NCI-H446 treated with DMSO at 0.1 percent for 48 hours (cell line): ENCODE data around the gene SLC17A3.

Experiments
- DNase-seq: peaks from one replicate; lab custom pipeline; 2025; lab: John Stamatoyannopoulos, UW

SLC17A3 gene, protein sequence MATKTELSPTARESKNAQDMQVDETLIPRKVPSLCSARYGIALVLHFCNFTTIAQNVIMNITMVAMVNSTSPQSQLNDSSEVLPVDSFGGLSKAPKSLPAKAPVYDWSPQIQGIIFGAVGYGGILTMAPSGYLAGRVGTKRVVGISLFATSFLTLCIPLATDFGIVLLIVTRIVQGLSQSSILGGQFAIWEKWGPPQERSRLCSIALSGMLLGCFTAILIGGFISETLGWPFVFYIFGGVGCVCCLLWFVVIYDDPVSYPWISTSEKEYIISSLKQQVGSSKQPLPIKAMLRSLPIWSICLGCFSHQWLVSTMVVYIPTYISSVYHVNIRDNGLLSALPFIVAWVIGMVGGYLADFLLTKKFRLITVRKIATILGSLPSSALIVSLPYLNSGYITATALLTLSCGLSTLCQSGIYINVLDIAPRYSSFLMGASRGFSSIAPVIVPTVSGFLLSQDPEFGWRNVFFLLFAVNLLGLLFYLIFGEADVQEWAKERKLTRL

DNA sequence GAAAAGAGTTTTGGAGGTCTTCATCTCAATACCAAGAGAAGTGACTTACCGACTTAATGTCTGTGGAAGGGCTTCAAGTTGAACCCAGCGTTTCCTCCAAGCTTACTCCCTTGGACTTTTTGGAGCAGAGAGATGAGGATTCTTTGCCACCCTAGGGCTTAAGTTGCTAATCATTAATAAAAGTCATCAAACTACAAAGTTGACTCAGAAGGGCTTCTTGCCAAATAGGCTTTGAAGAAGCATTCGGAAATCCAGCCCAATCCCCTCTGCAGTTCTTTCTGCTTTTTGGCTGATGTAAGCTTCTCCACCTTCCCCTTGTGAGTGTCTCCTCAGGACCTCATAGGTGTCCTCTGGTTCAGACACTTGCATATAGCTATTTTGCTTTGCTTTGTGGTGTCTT lies at the start of gene SLC17A3:
SLC17A3 (minus strand) TSS at position 126 of the 400 bp plus-strand sequence. CDS start 5,856 bp downstream, outside the sequence.
- no peak for DNase-seq

DNA sequence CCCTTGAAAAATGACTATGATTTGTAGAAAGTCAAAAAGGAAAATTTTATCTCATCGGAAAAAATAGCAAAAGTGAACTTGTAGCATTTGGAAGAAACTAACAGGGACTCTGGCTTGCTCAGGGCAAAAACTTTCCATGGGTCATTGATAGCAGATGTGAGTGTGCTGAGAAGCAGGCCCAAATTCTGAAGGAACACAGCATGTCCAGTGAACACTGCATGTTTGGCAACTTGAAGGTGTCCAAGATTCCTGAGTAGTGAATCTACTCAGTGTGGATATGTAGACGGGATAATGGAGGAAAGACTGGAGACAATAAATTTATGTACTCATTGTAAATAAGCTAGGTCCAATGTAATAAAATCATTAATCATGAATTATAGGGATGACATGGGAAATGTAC lies 48.3 kb upstream of the SLC17A3 start:
- DNase-seq: no peak

DNA sequence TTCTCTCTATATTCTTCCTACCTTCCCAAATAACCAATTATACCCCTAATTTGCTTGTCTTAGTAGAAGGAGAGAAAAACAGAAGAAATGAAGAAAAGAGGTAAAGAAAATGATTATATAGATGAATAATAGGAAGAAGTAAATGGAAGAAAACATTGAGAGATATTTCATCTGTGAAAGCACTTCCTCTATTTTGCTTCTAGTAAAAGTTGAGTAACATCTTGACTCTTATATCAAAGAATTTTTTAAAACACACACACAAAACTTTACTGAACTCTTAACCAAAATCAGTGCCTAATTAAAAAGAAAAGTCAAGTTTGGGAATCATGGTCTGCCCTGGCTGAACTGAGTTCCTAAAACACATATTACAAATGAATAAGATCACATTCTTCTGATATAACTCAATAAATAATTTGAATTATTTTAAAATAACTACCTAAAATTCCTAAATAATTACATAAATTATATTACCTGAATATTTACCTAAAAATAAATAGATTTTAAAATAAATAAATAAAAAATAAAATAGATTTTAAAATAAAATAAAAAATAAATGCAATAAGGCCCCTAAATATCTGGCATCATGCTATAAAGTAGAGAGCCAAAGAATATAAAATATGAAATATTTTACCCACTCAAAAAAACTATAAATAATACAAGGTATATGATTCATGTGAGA lies 47.6 kb upstream of the SLC17A3 start:
- DNase-seq: no peak

DNA sequence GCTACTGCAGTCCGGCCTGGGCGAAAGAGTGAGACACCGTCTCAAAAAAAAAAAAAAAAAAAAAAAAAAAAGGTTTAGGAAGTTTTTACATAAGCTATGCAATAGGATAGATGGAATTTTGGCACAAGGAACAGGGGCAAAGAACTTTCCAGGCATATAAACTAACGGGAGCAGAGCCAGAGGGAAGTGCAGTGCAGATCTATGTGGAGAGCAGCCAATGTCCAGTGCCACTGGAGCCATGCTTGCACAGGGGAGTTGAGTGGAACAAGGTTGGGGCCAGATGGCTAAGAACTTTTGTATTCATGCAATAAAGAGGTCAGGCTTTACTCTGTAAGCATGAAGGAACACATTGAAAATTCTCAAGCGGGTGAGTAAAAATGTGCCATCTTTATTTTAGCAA lies 45.6 kb upstream of the SLC17A3 start:
- DNase-seq: no peak

DNA sequence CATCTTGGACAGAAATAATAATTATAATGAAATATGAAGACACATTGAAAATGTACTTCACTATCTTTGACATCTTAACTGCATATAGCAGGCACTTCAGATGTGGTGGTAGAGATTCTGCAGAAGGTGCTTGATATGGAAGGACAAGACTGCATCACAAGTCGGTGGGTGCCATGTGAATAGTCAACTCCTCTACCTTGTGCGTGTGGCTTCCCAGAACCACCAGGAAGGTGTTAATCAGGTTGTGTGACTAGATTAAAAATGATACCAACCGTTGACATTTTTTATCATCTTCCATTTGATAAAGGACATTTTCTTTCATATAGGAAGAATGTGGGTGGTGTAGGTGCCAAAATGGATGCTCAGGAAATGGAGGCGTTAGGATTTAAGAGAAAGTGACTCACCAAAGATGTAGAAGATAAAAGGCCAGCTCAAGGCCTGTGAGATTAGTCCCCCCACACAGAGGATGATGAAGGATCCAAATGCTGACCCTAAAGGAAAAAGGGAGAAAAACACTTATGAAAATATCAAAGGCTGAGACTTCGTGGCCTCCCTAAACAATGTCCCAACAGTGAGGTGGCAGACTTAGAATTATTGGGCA lies 44.1 kb upstream of the SLC17A3 start:
- DNase-seq: no peak

DNA sequence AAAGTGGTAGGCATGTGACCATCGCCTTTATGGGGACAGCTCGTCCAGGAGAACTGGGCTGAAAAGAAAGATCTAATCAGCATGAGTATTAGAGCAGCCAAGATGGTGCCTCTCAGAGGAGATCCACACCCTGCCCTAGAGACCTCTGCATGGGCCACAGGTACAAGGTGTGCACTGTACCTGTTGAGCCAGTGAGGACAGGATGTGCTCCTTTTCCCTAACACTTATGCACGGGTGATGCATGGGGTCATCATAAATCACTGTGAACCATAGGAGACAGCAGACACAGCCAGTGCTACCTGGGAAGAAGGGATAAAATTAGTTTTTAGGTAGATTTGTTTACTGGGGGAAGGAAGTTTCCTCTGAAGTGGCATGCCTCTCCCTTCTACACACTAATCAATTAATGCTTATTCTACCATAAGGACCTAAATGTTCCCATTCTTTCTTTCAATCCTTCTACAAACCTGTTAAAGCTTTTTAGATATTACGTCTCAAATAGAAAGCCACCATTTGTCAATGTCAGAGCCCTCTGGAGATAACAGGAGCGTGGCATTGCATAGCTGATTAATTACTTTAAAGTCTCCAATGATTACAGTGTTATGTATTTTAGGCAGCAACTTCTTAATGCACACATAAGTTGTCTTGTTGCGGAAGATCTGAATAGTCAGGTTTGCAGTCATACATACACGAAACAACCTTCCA lies 42.9 kb upstream of the SLC17A3 start:
- no peak for DNase-seq

DNA sequence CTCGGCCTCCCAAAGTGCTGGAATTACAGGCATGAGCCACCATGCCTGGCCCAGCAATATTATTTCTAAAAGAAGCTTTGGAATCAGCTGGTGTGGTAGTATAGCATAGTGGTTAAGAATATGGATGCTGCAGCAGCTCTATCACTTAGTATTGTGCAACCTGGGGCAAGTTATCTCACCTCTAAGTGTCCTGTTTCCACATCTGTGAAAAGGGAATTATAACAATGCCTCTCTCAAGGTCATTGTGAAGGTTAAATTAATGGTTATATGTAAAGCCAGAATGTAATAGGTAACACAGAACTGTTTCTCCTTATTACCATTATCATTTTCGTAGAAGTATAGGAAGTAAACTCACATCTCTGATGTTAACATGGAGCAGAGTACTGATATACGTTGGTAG lies 42.3 kb upstream of the SLC17A3 start:
- no peak for DNase-seq

DNA sequence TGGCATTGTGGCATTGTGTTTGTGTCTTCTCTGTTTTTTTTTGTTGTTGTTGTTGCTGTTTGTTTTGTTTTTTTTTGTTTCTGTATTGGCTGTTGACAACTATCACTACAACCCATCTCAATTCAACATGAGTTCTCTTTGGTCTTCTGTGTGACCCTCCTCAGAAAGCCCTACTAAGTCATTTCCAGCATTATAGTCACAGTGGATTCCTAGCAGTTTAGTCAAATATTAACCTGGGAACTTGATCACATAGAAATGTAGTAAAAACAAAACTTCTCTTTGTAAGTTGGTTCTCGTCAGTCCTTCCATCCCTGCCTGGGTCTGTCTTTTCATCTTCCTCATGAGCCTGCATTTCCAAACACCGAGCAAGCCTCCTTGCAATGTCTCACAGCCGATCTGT lies 39.7 kb upstream of the SLC17A3 start:
- DNase-seq: no peak

DNA sequence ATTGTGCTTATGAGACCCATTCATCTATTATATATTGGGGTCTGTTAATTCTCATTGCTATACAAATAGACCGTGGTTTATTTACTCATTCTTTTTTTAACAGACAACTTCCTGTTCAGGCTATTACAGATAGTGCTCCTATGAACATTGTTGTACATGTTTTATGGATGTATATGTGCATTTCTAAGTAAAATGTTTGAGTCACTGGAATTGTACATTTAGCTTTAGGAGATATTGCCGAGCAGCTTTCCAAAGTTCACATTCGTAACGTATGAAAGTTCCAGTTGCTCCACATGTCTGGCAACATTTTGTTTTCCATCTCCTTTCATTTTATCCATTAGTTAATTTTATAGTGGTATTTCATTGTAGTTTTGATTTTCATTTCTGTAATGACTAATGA lies 37.3 kb upstream of the SLC17A3 start:
- no peak for DNase-seq

DNA sequence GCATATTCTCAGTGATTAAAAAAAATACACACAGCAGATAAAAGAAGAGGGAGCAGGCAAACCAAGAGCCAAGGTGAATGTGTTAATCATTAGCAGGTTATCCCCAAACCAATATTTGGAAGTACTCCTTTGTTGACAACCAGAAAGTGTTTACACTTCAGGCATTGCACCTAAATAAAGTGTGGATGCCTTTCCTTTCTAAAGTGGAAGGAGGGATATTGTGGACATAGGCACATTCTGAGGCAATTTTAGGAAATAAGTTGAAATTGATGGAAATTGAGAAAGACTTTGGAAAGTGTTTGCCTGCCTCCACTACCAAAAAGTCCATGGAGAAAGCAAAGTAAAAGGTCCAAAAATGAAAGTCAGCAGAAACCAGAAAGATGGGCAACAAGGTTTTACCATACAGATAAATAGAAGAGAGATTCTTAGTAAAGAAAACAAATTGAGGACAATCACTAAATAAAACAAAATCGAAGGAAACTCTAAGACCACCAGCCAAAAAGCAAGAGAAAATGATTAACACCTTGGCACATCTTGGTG lies 33.5 kb upstream of the SLC17A3 start:
- no peak for DNase-seq

DNA sequence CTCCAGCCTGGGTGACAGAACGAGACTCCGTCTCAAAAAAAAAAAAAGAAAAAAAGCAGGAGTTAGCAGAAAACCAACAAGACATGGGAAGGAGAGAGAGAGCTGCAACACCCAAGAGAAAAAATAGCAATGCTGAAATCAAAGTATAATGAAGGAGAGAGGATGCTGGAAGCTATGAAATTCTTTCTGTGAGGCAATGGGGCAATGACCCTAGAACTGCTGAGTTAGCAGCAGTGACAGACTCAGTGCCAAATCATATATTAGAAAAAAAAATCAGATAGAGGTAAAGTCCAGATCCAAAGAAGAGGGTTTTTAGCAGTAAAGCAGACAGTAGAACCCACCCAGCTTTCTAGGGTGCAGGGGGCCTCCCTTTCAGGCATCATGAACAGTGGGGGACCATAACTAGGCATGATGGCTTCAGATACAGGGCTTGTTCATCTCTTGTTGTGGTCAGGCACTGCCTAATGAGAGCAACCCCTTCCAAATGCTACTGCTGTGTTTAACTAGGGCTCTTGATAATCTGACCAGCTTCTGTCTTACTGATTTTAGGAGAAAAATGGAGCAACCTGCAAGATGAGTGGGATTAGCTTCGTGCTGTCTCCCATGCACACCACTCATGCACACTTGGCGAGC lies 29.5 kb upstream of the SLC17A3 start:
- no peak for DNase-seq

DNA sequence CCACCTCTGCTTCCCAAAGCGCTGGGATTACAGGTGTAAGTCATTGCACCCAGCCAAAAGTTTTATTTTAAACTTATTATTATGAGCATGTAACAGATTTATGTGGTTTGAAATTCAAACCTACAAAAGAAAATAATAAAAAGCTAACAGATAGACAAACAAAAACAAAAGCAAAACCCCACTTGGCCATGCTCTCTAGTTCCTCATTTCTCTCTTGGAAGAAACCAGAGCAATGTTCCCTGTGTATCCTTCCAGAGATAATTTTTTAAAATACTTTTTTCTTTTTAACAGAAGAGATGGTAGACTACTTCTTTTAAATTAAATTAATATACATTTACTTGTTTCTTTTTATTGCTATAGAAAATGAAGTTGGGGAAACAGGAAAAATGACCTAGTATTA lies 28.0 kb upstream of the SLC17A3 start:
- DNase-seq: no peak

DNA sequence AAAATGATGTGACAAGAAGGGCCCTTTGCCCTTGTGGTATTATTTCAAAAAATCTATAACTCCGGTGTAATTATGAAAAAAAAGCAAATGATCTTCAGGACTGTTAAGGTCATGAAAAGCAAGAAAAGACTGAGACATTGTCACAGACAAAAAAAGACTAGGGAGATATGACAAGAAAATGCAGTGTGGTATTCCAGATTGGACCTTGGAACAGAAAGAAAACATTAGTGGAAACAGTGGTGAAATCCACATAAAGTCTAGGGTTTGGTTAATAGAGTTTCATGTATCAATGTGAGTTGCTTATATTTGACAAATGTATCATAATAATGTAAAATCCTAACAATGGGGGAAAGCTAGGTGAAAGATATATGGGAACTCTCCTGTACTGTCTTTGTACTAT lies 26.8 kb upstream of the SLC17A3 start:
- DNase-seq: no peak

DNA sequence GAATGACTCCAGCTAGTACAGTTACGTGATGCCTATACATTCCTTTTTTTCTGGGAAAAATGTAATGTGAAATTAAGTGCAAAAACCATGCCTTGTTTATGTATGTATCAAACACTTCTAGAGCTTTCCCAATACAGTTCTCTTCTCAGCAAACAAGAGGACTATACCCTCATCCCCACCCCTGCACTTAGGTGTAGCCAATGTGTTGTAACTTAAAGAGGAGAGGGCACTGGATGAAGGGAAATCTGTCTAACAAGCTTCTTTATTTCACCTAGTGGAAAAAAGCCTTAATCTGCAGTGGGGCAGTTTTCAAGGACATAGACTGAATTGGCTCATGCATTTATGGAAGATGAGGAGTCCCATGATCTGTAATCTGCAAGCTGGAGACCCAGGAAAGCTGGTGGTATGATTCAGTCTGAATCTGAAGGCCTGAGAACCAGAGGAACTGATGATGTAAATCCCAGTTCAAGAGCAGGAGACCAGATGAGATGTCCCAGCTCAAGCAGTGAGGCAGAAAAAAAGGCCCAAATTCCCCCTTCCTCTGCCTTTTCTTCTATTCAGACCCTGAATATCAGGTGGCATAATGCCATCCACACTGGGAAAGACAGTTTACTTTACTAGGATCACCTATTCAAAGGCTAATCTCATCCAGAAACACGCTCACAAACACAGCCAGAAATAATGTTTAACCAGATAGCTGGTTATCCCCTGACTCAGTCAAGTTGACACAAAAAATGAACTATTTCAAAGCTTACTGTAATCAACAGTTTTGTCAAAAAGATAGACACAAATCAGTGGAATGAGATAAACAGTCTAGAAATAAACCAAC lies 25.8 kb upstream of the SLC17A3 start:
- no peak for DNase-seq

DNA sequence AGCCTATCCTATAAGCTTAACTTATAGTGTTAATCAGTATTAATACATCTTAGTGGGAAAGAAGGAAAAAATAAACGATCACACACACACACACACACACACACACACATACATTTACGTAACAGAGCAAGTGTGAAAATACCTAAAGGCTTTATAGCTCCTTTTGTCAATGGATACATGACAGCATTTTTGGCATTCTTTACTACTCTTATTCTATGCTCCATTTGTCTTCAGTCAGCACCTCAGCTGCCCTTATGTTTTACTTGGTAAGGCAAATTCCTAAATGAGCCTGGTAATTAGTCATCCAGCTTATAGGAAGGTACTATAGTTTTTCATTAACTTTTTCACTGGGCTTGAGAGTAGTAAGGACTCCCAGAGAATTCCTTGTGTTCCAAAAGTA lies 25.1 kb upstream of the SLC17A3 start:
- no peak for DNase-seq

DNA sequence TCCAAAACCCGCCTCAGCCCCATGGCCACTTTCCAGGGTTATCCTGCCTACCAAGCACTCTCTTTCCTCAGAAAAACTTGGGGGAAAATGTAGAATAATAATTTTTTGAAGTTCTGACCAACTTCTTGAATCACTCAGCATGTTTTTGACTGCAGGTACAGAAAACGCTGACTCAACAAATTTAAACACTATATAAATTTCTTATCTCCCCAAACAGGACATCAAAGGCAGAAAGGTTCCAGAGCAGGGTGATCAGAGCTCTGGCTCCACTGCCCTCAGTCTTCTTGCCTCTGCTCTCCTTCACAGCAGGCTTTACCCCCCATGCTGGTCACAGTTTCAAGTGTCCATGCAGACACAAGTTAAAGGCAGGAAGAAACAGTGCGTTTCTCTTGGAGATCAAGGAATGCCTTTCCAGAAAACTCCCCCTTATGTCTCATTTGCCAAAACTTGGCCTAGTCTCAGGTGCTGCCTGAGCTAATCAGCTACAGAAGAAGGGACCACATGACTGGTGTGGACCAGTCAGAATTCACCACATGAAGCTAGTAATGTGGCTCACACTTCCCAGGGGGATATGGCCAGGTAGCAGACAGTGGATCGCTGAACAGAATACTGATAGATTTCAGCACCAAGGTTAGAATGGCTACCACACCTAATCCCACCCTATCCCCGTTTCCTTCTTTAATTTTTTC lies 24.4 kb upstream of the SLC17A3 start:
- DNase-seq: no peak

DNA sequence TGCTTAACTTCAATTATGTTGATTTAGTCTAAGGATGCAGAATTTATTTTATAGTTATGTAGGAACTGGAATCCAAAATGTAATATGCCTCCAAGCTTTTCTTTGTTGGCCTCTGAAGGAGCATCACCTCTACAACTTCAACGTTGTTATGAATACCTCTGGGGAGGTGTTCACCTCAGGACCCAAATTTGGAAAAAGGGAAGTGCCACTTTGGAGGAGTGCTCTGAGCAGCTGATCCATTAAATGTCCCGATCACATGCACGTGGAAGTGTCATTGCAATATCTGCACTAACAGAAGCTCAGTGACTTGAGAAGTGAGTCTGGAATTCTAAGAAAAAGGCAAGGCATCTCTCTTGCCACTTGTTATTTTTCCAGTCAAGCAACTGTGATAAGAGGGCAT lies 22.2 kb upstream of the SLC17A3 start:
- no peak for DNase-seq

DNA sequence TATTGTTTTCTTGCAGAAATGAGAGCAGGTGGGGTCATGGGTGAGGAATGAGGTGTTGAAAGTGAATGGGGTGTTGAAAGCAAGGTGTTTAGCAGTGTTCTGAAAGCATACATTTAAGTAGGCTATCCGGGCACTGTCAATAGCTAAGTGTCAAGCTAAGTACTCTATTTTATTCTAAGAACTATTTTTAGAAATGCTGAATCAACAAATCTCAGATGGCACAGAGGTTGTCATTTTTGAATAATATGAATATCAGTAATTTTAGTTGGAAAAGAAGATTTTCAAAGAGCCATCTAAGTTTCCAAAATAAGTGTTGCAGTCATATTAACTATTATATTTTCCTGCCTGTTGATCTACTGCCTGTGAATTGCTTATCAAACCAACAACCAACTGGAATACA lies 21.7 kb upstream of the SLC17A3 start:
- no peak for DNase-seq

DNA sequence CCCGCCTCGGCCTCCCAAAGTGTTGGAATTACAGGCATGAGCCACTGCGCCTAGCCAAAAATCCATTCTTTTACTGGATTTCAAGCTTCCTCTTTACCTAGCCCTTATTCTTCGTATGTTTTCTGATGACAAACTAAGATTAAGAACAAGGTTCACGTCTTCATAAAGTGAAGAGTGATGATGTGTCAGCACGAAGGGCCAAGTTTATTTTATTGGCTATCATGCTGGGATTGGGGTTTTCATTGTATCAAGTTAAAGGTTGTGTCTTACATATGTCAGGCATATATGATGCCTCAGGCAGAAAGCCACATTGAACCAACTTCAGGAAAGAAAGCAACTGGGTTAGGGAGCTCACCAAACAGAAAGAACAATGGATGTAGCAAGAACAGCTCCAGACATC lies 19.7 kb upstream of the SLC17A3 start:
- no peak for DNase-seq

DNA sequence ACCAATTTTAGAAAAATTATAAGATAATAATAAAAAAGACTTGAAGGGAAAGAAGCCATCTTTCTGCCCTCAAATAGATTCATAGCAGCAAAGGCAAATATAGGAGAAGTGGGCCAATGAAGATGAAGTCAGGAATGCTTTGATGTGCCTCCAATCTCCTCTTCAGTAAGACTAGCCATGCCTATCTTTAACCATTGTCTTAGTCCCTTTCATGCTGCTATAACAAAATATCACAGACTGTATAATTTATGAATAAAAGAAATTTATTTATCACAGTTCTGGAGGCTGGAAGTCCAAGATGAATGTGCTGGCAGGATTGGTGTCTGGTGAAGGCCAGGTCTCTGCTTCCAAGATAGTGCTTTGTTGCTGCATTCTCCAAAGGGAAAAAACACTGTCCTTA lies 18.8 kb upstream of the SLC17A3 start:
- DNase-seq: no peak
